COLO668 (cell line): ENCODE data around the gene MCTS1.
"Not testable (repeated sequence)": the region's sequence is repeated elsewhere in the genome, so short reads cannot be mapped to it uniquely, and the experiment has no call there.

Experiments used
- DNase-seq: peaks from one replicate; lab custom pipeline; 2025; ENCODE audit not compliant: unreplicated experiment; lab: John Stamatoyannopoulos, UW

MCTS1 gene

GRCh38 chrX:120629667-120630537 is 26.0 kb downstream of the MCTS1 start, which contains the start of gene C1GALT1C1:
C1GALT1C1 (minus strand) TSS chrX:120630054; CDS start chrX:120627166, 2,888 bp downstream.
- peak; percentile 97 for DNase-seq

- no peak for DNase-seq
Observed at GRCh38 chrX:120638619-120639018, 34.7 kb downstream of the MCTS1 start.

GRCh38 chrX:120642871-120643270 is 39.0 kb downstream of the MCTS1 start:
- no peak for DNase-seq

GRCh38 chrX:120647127-120647526 is 43.2 kb downstream of the MCTS1 start:
- no peak for DNase-seq

- not testable (repeated sequence) for DNase-seq
Observed at GRCh38 chrX:120652256-120652655, 48.4 kb downstream of the MCTS1 start.

GRCh38 chrX:120653000-120653399 is 49.1 kb downstream of the MCTS1 start:
- no peak for DNase-seq

GRCh38 chrX:120660637-120661036 is 56.7 kb downstream of the MCTS1 start:
- no peak for DNase-seq
